ENCODE data around the gene VWA3B. TPM values are rescaled to one million over a fixed set of nuclear protein-coding genes. Genes with fewer than 3 reads are reported as not detected.
A peak's percentile ranks its signal among the peaks of the same experiment; 100 is the strongest.
"Not testable (repeated sequence)": the region's sequence is repeated elsewhere in the genome, so short reads cannot be mapped to it uniquely, and the experiment has no call there.

Gene VWA3B
- total RNA-seq, 1 donor from 2014 or later, result 1.7 TPM

- DNase-seq (ENCODE audit: low spot score), result no peak
These were observed 160.4 kb downstream of the VWA3B start for GRCh38 chr2:98247383-98247782.

- no peak for DNase-seq (ENCODE audit: low spot score)
These were observed 165.2 kb downstream of the VWA3B start for GRCh38 chr2:98252038-98252773.

- no peak for DNase-seq (ENCODE audit: low spot score)
These were observed 166.6 kb downstream of the VWA3B start for GRCh38 chr2:98253461-98254070.

GRCh38 chr2:98254504-98255059 lies 167.6 kb downstream of the VWA3B start:
- DNase-seq (ENCODE audit: low spot score), result no peak

- no peak for DNase-seq (ENCODE audit: low spot score)
These were observed 171.9 kb downstream of the VWA3B start for GRCh38 chr2:98258906-98259305.

GRCh38 chr2:98263362-98263761 lies 176.4 kb downstream of the VWA3B start:
- DNase-seq (ENCODE audit: low spot score), result no peak

- DNase-seq (ENCODE audit: low spot score), result not testable (repeated sequence)
These were observed 181.3 kb downstream of the VWA3B start for GRCh38 chr2:98268225-98268624.

- DNase-seq (ENCODE audit: low spot score), result no peak
These were observed 182.3 kb downstream of the VWA3B start for GRCh38 chr2:98269274-98269673.

GRCh38 chr2:98269830-98270229 lies 182.9 kb downstream of the VWA3B start:
- no peak for DNase-seq (ENCODE audit: low spot score)

- no peak for DNase-seq (ENCODE audit: low spot score)
These were observed 190.3 kb downstream of the VWA3B start for GRCh38 chr2:98277162-98277859.

GRCh38 chr2:98278074-98278473 lies 191.1 kb downstream of the VWA3B start:
- no peak for DNase-seq (ENCODE audit: low spot score)

GRCh38 chr2:98280376-98281102 lies 193.6 kb downstream of the VWA3B start:
- DNase-seq (ENCODE audit: low spot score), result peak; percentile 67

GRCh38 chr2:98281607-98282006 lies 194.6 kb downstream of the VWA3B start:
- DNase-seq (ENCODE audit: low spot score), result no peak

GRCh38 chr2:98282109-98282508 lies 195.1 kb downstream of the VWA3B start:
- DNase-seq (ENCODE audit: low spot score), result no peak

- DNase-seq (ENCODE audit: low spot score), result no peak
These were observed 206.1 kb downstream of the VWA3B start for GRCh38 chr2:98293030-98293429.

- no peak for DNase-seq (ENCODE audit: low spot score)
These were observed 207.1 kb downstream of the VWA3B start for GRCh38 chr2:98293931-98294687.

- DNase-seq (ENCODE audit: low spot score), result no peak
These were observed 207.7 kb downstream of the VWA3B start for GRCh38 chr2:98294711-98295110.

- DNase-seq (ENCODE audit: low spot score), result no peak
These were observed 208.3 kb downstream of the VWA3B start for GRCh38 chr2:98295275-98295674.

GRCh38 chr2:98295721-98296414 lies 208.9 kb downstream of the VWA3B start:
- DNase-seq (ENCODE audit: low spot score), result no peak

GRCh38 chr2:98296440-98296839 lies 209.5 kb downstream of the VWA3B start:
- DNase-seq (ENCODE audit: low spot score), result no peak

Data from ureter (tissue), 1 donor.